CD4-positive, alpha-beta T cell treated with Interleukin-15 for 4 hours (primary cell): Measurements from ENCODE around the gene ADAMTS2.

Source experiments
- DNase-seq: peaks from one replicate; pipeline ENCODE4 v3.0.0-alpha.2; 2020; ENCODE audit warnings: low spot score

ADAMTS2 gene

DNA sequence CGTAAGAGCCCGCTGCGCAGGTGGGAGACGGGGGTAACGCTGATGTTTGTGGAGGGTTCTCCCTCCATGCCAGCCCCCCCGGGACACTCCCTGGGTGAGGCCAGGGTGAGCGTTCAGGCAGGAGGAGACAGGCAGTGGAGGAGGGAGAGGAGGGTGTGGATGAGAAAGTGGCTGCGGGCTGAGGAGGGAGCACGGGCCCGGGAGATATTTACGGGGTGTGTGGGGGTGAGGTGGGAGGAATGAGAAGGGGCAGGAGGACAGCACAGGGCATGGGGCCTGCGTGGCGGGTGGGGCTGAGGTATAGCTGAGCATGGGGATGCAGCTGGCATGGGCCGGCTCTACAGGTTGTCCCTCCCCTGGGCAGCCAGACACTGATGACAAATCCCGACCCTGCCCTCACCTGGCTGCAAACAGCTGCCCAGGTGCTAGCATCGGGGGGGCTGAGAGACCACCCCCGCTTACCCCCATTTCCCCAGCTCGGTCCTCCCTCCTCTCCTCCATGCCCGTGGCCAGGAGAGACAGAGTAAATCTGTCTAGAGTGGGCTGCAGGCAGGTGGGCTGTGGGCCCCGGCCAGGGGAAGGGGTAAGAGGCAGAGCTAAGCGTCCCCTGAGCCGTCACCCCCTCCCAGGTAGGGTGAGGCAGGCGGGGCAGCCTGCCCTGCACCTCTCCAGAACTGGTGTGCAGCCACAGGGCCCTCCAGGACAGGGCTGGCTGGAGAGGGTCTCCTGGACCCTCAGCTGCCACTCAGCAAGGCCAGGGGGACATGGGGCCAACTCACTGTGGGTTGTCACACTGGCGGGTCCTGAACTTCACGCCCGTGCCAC lies 205.9 kb downstream of the ADAMTS2 start:
- DNase-seq = no peak

DNA sequence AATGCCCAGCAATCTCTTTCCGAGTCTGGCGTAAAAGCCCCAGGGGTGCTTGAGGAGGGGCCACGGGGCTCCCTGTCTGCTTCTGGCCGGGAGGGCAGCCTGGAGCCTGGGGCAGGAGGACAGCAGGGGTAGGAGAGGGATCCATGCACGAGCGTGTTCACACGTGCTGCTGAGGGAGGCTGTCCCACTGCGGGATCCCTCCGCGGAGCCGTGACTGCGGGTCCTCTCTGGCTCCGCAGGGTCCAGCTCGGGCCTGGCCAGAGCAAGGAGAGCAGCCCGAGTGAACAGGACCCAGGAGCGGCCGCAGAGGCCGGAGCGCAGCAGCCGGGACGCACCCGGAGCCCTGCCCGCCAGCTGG lies 206.7 kb downstream of the ADAMTS2 start:
- no peak for DNase-seq

DNA sequence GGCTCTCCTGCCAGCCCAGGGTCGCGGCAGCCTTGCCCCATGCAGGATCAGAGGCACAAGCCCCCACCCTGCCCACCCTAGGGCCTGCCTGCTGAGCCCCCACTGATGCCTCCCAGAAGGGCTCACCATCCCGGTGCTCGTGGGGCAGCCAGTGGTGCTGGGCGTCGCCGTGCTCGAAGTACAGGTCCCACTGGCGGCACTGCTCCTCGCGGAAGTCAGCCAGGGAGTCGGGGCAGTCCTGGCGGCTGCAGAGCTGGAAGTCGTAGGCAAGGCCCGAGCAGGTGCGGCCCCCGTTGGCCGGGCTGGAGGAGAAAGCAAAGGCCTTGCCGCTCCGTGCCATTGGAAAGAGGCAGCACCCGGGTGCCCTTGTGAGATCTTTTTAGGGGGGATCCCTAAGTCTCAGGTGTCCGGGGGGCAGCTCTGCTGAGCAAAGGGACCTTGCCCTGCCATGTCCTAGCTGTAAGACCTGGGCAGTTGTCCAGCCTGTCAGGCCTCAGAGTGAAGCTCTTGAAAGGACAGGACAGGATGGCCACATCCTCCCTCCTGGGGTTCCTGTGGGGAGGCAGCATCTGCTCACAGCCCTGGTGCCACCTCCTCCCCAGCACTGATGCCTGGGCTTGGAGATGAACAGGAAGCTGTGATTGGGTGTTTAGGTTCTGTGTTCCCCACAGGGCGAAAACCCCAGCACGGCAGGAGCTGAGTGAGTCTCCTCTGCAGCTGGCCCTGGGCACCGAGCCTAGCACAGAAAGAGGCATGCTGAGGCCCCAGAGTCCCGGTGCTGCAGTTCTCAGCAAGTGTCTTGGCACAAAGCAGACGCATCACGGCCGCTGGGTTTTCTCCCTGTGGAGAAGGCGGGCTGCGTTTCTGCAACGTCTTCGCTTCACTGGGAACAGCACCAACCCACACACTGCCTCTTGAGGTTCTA lies 207.4 kb downstream of the ADAMTS2 start:
- no peak for DNase-seq

DNA sequence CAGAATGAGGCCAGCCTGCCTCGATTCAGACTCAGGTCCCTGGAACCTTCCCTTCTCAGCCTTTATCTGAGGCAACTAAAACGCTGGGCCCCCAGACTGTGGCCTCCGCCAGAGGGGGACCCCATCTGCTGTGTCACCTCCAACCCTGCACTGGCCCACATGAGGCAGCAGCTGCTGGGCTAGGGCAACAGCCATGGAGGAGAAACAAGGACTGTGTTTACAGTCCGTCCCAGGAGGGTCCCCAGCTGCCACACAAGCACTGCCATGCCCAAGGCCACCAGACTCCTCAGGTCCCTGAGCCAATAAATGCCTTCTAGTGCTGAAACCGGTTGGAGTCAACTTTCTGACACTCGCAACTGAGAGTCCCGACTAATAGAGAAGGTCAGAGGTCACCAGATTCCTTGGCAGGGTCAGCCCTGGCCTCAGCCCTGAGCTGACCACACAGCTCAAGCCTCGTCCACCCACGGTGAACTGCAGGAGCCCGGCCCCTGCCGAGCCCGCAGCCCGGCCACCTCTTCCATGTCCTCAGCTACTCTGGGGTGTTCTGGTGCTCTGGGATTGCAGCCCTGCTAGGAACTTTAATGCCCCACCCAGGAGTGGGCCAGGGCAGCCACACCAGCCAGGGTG lies 208.1 kb downstream of the ADAMTS2 start:
- DNase-seq = no peak

DNA sequence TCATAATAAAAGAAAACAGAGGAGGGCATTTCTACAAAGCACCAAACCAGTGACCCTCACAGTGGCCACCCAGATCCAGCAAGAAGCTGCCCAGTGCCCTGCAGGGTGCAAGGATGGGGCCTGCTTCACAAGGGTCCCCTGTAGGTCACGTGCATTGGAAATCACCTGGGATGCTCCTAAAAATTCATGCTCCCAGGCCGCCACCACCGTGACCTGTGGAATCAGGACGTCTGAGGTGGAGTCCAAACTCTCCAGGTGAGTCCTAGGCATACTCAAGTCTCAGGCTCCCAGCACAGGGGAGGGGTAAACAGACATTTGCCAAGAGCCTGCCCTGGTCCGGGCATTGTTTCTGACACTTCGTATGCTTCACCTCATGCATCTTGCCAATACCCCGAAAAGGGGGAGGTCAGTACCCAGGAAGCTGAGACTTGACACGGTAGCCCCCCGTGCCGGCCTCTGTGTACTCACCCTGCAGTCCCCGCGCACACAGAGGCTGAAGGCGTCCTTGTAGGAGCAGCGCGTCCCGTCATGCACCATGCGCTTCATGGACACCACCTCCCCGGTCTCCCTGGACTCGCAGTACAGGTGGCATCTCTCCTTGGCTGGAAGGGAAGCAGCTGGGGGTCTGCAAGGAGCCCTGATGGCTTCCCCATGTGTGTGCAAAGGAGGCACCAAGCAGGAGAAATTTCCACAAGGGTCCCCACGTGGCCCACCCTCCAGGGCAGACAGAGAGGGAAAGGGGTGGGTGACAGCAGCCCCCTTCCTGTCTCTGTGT lies 209.6 kb downstream of the ADAMTS2 start:
- DNase-seq = no peak

DNA sequence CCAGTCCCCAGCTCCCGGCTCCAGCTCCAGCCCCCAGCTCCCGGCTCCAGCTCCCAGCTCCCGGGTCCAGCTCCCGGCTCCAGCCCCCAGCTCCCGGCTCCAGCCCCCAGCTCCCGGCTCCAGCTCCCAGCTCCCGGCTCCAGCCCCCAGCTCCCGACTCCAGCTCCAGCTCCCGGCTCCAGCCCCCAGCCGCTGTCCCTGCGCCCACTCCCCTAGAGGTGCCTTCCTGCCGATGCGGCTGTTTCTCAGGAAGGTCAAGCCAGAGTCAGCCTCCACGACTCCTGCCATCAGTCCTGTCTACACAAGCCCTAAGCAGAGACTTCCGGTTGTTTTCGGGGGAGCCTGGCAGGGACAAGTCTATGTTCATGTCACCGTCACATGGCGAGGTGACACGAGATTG lies 210.3 kb downstream of the ADAMTS2 start:
- DNase-seq = no peak

DNA sequence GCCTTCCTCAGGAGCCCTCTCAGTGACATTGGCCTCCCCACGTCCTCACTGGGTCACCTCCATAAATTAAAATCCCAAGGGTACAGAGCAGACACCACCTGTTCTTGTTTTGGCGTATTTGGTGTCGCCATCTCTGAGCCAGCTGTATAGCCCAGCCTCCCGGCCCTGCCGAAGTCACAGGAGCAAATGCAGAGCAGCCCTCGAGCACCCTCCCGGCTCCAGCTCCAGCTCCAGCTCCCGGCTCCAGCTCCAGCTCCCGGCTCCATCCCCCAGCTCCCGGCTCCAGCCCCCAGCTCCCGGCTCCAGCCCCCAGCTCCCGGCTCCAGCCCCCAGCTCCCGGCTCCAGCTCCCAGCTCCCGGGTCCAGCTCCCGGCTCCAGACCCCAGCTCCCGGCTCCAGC lies 210.8 kb downstream of the ADAMTS2 start:
- no peak for DNase-seq

DNA sequence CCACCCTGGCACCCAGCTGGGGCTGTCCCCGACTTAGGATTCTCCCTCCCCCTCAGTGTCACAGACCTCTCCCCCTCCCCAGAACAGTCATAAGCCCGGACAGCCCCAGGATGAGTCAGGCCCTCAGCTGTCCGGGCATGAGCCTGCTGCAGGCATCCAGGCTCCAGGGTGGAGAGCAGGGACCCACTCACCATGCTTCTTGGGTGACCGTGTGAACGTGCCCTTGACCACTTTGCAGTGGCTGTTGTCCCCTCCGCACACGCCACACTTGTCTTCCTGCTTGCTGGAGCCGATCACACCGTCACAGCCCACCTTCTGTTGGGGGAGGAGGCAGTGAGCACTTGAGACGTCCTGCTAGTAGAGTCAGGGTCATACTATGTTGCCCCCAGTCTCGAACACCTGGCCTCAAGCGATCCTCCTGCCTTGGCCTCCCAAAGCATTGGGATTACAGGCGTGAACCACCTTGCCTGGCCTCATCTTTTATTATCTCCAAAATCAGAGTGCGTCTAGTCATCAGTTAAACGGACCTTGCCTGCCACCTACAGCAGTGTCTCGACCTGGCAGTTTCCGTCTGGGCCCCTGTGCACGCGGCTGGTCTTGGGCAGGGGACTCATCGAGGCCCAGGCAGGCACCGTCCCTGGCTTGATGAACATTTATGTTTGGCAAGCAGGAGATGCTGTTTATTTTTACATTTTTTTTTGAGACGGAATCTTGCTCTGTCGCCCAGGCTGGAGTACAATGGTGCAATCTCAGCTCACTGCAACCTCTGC lies 212.5 kb downstream of the ADAMTS2 start:
- DNase-seq = no peak

DNA sequence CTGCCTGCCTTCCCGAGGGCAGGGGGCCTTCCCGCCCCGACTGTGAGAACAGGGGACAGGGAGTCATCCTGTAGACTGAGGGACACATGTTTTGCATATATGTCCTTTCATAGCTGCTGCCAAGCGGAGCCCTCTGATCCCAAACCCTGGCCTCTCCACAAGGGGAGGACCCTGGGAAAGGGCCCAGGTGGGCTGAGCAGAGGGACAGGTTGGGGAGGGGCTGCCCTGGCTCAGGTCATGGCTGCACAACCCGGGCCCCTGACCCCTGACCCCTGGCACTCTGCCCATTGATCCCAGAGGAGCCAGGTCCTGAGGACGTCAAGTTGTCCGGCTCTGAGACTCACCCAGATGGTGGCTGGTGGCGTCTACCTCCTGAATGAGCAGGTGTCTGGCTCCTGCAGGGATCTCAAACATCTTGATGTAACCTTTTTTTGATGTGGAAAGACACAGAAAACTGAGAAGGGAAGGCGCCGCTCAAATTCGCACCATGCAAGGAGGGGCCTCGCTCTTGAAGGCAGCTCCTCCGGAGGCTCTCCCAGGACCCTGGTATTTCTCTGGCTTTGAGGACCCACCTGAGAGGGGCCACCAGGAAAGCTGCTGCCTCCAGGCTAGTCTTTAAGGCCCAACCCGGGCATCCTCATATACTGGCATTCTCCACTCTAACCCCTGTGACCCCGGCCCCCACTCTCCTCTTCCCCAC lies 213.2 kb downstream of the ADAMTS2 start:
- DNase-seq = no peak

DNA sequence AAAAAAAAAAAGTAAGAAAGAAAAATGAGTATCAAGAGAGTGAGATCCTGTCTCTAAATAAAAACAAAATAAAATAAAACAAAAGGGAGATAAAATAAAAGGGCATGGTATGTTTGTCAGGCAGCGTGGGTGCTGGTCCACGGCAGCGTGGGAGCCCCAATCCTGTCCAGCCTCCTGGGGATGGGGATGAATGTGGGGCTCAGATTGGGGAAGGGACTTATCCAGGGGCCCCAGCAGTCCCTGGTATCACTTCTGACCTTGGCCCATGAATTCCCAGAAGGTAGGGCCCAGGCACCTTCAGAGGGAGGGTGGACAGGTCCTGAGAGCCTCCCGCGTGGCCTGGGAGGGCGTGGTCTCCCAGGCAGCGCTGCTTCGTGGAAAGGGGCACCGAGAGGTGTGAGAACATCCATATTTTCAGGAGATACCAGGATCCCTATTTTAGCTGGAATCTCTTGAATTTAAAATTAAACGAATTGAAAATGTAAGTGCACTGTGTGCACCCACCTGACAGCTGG lies 213.9 kb downstream of the ADAMTS2 start:
- DNase-seq = no peak

DNA sequence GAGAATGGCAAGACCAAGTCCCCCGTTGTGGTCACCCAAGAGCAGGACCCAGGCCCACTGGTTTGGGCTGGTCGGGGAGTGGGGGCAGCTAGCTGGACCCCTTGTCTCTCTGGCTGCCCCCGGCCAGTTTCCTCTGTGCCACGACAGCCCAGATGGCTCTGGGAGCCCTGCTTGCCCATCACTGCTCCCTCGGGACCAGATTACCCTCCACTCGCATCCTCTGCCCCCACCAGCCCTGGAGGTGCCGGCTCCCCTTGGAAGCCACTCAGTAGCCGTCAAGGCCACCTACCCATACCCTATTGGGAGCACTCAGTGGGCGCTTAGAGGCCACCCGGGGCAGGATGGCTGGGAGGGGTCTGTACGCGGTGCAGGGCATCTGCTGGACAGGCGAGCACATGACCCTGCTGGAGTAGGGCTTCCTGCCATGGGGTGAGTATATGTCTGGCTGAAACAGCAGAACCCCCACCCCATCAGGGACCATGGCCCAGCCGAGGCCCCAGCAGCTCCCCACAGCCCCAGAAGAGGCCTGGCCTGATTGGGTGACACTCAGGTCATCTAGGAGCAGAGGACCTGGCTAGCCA lies 215.1 kb downstream of the ADAMTS2 start:
- no peak for DNase-seq

DNA sequence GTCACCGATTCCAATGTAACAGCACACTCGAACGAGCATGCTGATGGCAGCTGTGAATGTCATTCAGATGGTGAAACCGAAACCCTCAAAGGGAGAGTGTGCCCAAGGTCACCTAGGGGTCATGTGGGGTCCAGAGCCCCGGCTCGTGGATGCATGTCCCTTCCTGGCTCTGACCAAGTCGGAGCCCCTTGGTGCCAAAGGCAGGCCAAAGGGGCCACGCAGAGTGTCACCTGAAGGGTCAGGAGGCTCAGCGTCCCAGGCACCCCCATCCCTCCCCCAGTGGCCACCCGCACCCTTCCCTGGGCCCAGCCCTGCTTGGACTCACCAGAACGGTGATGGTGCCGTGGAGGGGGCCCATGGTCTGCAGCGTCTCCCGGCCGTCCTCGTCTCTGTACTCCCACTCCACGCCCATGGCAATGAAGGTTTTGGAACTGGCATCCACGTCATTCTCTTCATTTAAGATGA lies 215.6 kb downstream of the ADAMTS2 start:
- DNase-seq = no peak

DNA sequence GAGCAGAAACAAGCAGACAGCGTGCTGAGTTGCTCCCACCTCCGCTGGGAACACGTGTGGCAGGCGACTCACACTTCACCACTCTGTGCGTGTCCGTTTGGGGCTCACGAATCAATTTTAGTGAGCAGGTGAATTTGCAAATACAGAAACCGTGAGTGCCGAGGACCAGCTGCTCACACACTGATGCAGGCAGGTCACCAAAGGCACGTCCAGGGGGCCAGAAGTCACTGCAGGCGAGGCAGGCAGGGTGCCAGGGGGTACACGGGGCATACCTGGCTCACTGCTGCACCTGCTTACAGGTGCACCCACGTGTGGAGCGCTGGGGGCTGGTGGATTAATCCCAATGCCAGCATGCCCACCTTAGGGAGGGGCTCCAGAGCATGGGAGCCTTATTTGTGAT lies 216.3 kb downstream of the ADAMTS2 start:
- DNase-seq = no peak

DNA sequence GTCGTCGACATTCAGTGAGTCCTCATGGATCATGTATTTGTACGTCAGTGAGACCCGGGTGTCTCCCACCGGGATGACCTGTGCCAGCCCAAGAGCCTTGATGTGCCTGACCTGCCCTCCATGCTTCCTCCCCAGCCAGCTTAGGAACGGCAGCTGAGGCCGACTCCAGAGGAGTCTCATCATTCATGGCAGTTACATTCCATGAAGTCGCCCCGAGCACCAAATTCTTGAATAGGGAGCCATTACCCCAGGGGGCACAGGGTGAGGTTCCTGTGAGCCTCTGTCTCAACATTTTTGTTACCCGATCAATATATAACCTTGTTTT lies 217.3 kb downstream of the ADAMTS2 start:
- no peak for DNase-seq

DNA sequence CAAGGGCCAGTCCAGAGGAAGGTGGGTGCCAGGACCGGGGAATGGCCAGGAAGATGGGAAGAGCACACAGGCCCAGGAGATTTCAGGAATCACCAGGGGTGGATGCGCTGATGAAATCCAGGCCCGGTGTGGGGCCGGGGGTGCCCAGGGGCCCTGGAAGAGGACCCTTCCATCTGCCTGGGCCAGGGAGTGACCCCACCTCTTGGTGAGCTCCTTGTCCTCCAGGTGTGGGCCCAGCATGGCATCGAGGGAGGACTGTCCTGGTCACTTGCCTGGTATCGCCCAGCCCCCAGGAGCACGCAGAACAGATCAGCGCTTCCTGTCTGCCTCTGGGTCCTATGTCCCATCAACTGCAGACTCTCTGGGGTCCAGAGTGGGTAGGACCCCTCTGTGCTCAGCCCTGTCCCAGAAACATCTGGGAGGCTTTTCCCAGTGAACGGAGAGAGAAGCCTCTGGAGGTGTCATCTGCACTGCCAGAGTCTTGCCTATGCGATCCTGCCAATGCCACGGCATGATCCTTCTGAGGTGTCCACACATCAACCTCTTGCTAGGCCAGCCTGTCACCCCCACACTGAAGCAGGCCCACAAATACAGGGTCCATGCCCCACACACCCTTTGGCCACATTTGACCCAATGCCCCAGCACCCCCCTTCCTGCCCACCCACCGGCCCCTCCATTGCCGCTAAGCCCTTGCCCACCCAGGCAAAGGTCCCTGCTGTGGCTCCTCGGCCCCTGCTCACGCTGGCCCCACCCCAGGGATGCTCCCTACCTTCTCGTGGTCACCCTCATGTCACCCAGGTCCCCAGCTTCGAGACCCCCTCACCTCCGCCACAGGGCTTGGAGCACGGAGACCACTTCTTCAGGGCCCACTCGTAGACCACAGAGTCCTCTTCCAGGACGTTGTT lies 217.9 kb downstream of the ADAMTS2 start:
- no peak for DNase-seq

DNA sequence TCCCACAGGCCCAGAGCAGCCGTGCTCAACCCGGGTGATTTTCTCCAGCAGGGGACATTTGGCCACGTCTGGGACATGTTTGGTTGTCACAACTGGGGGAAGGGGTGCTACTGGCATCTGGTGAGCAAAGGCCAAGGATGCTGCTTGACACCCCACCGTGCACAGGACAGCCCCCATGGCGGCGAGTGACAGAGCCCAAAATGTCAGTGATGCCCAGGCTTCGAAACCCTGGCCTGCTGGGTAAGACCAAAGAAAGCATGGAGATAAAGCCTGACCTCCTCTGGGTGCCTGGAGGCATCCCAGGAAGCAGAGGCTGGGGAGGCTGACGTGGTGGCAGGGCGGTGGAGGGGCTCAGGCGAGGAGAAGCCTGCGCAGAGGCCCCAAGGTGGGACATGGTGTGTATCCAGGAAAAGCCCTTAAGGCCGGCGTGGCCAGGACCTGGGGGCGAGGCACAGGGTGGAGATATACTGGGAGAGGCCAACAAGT lies 218.7 kb downstream of the ADAMTS2 start:
- DNase-seq = no peak

DNA sequence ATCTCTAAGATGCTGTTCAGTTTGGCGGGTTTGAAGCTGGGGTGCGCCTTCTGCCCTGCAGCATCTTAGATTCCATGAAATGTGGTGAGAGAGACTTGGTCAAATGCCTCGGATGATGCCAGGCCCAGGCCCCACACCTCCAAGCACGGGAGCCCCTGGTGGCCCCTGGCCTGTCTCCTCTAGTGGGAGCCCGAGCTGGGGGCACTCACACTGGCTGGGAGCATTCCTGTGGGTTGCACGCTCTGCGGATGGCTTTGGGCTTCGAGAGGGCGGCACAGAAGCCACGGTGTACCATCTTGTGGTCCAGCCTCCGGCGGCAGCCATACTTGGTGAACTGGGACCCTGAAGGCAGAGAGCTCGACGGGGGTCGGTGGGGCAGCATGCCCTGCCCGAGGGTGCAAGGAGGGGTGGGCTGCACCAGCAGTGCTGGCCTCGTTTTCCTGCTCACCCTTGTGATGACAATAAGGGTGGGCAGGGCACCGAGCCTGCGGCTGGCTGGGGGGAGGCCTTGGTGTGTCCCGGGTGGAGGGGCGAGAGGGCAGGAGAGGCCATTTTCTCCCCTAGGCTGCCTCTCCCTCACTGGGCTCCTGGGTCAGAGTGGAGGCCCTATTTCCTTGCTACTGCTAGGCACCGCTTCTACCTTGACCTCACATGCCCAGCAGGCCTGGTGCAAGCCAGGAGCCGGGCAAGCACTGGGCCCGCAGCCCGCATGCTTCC lies 219.3 kb downstream of the ADAMTS2 start:
- DNase-seq = no peak
